ENCODE data around the gene STX18.
"Not testable (repeated sequence)": the region's sequence is repeated elsewhere in the genome, so short reads cannot be mapped to it uniquely, and the experiment has no call there.

The STX18 gene

DNA sequence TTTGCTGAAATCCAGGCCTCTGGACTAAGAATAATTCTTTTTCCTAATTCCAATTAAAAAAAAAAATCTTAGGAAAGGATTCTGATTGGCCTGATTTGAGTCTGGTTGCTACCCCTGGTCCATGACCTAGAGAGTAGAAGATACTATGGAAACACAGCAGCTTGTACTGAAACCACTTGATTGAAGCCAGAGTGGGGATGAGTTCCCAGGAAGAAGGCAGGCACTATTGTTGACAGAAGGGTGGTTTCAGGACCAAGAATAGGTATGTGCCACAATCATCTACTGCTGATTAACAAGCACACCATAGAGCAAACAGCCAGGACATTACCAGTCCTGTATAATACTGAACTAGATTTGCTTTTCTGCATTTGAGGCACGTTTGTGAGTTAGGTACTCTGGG, 29.6 kb downstream of the STX18 start:
- H3K4me3 ChIP-seq (ENCODE audit: low read depth, low read length), result no peak overlapping the region
- no peak for DNase-seq (ENCODE audit: low read depth)
- TF ChIP-seq, protein P1, sequence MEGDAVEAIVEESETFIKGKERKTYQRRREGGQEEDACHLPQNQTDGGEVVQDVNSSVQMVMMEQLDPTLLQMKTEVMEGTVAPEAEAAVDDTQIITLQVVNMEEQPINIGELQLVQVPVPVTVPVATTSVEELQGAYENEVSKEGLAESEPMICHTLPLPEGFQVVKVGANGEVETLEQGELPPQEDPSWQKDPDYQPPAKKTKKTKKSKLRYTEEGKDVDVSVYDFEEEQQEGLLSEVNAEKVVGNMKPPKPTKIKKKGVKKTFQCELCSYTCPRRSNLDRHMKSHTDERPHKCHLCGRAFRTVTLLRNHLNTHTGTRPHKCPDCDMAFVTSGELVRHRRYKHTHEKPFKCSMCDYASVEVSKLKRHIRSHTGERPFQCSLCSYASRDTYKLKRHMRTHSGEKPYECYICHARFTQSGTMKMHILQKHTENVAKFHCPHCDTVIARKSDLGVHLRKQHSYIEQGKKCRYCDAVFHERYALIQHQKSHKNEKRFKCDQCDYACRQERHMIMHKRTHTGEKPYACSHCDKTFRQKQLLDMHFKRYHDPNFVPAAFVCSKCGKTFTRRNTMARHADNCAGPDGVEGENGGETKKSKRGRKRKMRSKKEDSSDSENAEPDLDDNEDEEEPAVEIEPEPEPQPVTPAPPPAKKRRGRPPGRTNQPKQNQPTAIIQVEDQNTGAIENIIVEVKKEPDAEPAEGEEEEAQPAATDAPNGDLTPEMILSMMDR (IDR thresholded peaks at IDR 0.05; ENCODE audit: low read depth, low read length, missing control alignments), result no peak

DNA sequence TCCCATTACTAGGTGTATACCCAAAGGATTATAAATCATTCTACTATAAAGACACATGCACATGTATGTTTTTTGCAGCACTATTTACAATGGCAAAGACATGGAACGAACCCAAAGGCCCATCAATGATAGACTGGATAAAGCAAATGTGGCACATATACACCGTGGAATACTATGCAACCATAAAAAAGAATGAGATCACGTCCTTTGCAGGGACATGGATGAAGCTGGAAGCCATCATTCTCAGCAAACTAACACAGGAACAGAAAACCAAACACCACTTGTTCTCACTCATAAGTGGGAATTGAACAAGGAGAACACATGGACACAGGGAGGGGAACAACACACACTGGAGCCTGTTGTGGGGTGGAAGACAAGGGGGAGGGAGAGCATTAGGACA, 31.2 kb downstream of the STX18 start:
- not testable (repeated sequence) for DNase-seq (ENCODE audit: low read depth); H3K4me3 ChIP-seq (ENCODE audit: low read depth, low read length)

DNA sequence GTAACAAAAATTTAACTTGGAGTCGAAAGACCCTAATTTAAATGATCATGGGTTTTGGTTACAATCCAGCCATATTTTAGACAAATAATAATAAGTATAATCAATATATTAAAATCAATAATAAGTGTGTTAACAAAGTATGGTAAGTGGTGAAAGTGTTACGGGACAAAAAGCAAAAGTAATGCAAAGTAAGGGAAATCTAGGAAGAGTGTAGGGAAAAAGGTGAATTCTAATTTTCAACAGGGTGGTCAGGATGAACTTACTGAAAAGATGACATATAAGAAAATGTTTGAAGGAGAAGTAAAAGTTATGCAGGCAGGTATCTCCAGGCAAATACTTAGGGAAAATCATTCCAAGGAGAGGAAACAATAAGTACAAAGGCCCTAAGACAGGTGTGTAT, 32.3 kb downstream of the STX18 start:
- DNase-seq (ENCODE audit: low read depth), result no peak
- TF ChIP-seq, protein P1 (IDR thresholded peaks at IDR 0.05; ENCODE audit: low read depth, low read length, missing control alignments), result no peak

DNA sequence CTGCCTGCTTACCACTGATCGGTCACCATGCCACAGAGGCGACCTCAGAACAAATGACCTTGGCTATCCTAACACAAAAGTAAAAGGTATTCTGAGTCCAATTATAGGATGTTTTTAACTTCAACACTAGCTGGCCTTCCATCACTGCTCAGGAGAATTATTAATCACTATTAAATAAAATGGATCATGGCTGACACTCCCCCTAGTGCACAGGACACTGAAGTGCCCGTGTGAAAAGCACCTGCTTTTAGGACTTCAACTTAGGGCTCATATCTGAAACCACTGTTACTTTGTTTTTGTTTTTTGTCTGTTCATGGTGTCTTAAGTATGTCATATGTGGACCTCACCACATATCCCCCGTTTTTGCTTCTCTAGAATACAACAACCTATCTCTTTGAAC, 33.9 kb downstream of the STX18 start:
- TF ChIP-seq, protein P1 (IDR thresholded peaks at IDR 0.05; ENCODE audit: low read depth, low read length, missing control alignments), result peak; percentile 55
- H3K4me3 ChIP-seq (ENCODE audit: low read depth, low read length), result no peak overlapping the region
- no peak for DNase-seq (ENCODE audit: low read depth)

More for the DNA sequence above, 32.3 kb downstream of the STX18 start:
- no peak overlapping the region for H3K4me3 ChIP-seq (ENCODE audit: low read depth, low read length)

DNA sequence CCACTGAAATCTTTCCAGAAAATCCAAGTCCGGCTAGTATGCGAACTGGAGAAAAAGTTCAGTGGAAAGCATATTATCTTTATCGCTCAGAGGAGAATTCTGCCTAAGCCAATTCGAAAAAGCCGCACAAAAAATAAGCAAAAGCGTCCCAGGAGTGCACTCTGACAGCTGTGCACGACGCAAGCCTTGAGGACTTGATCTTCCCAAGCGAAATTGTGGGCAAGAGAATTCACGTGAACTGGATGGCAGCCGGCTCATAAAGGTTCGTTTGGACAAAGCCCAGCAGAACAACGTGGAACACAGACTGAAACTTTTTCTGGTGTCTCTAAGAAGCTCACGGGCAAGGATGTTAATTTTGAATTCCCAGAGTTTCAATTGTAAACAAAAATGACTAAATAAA, 34.4 kb downstream of the STX18 start:
- DNase-seq (ENCODE audit: low read depth), result no peak
- TF ChIP-seq, protein P1 (IDR thresholded peaks at IDR 0.05; ENCODE audit: low read depth, low read length, missing control alignments), result no peak
- no peak overlapping the region for H3K4me3 ChIP-seq (ENCODE audit: low read depth, low read length)

DNA sequence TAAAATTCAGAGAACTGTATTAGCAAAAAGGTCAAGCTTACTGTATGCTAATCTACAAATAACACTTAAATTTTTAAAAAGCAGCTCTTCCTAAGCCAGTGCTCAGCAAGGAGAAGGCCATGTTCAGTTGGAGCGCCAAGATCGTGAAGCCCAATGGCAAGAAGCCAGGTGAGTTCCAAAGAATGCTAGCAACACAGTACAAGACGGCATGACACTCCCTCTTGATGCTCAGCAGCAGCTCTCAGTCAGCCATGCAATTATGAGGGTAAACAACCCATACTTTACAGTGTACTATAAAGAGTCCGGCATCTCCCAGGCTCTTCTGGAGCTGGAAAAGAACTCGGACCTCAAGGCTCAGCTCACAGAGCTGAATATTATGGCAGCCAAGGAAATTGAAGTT, 34.9 kb downstream of the STX18 start:
- TF ChIP-seq, protein P1 (IDR thresholded peaks at IDR 0.05; ENCODE audit: low read depth, low read length, missing control alignments), result no peak
- H3K4me3 ChIP-seq (ENCODE audit: low read depth, low read length), result no peak overlapping the region
- no peak for DNase-seq (ENCODE audit: low read depth)

DNA sequence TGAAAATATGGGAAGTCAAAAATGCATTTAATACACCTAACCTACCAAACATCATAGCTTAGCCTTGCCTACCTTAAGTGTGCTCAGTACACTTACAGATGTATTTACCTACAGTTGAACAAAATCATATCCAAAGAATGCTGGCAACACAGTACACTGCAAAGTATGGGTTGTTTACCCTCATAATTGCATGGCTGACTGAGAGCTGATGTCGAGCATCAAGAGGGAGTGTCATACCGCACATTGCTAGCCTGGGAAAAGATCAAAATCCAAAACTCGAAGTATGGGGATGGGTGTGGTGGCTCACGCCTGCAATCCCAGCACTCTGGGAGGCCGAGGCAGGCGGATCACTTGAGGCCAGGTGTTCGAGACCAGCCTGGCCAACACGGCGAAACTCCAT, 36.6 kb downstream of the STX18 start:
- H3K4me3 ChIP-seq (ENCODE audit: low read depth, low read length); DNase-seq (ENCODE audit: low read depth): not testable (repeated sequence)

DNA sequence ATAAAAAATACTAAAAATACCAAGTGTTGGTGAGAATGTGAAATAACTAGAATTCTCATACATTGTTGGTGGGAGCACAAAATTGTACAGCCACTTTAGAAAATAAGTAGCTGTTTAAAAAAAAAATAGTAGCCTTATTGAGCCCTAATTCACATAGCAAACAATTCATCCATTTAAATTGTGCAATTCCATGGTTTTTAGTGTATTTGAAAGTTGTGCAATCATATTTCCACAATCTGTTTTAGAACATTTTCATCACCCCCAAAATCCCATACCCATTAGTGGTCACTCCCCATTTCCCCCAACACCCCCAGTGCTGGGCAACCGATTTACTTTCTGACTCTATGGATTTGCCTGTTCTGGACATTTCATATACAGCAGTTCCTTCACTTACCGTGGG, 37.1 kb downstream of the STX18 start:
- no peak overlapping the region for H3K4me3 ChIP-seq (ENCODE audit: low read depth, low read length)
- DNase-seq (ENCODE audit: low read depth), result no peak
- TF ChIP-seq, protein P1 (IDR thresholded peaks at IDR 0.05; ENCODE audit: low read depth, low read length, missing control alignments), result no peak
